ENCODE results near the gene TCF7L2.

- TF ChIP-seq POLR2A (IDR thresholded peaks at IDR 0.05; ENCODE audit: low read depth, low read length) (no peak), TAF1 (IDR thresholded peaks at IDR 0.05; ENCODE audit: borderline replicate concordance, low read depth, low read length) (no peak)
These were observed 74.9 kb downstream of the TCF7L2 start for GRCh38 chr10:113024930-113025329.

Measured in GM12892 (cell line).